DOHH2 (cell line): Measurements from ENCODE around the gene ANKRD49.

Experiments
- CTCF ChIP-seq: fragments of 200-600 bp; sonication (generic); IDR thresholded peaks from one replicate; pipeline ENCODE4 v1.5.1; 2014; ENCODE audit warnings: antibody characterized with exemption, mild to moderate bottlenecking, low read depth, low read length; ENCODE audit not compliant: poor library complexity, severe bottlenecking
- EZH2phosphoT487 ChIP-seq: fragments of 200-600 bp; sonication (generic); IDR thresholded peaks from 2 replicates; pipeline ENCODE4 v1.6.1; 2017; ENCODE audit warnings: borderline replicate concordance, mild to moderate bottlenecking, antibody characterized with exemption, low read length, moderate library complexity, mixed read lengths

- TF ChIP-seq CTCF (no peak), EZH2phosphoT487 (no peak)
Measured at GRCh38 chr11:94539420-94539819, 45.6 kb downstream of the ANKRD49 start.
